BJ (cell line): Measurements from ENCODE around the gene ASCC3. TPM values are rescaled to one million over a fixed set of nuclear protein-coding genes. Genes with fewer than 3 reads are reported as not detected.

Source experiments
- CTCF ChIA-PET: fragments of 350-600 bp; formaldehyde crosslinking; extraction: SDS; loops from one replicate; lab custom pipeline; 2021; ENCODE audit warnings: antibody characterized with exemption, inconsistent platforms; lab: Yijun Ruan, JAX
- POLR2A ChIA-PET: fragments of 300-600 bp; sonication (Branson Sonifier 250); formaldehyde crosslinking; extraction: SDS; loops from one replicate; lab custom pipeline; 2021; ENCODE audit warnings: antibody characterized with exemption; lab: Charles Lee
- DNase-seq: peaks from one replicate; pipeline ENCODE4 v3.0.0-alpha.2; 2011; ENCODE audit warnings: low read depth
- H3K27me3 ChIP-seq: 2 replicates; pipeline ENCODE4 v1.6.0; 2011; ENCODE audit warnings: low read length; ENCODE audit not compliant: control insufficient read depth, insufficient read depth
- H3K36me3 ChIP-seq: 2 replicates; pipeline ENCODE4 v1.5.1; 2011; ENCODE audit warnings: low read length; ENCODE audit not compliant: control insufficient read depth, insufficient read depth
- H3K4me3 ChIP-seq: 2 replicates; pipeline ENCODE4 v1.5.1; 2011; ENCODE audit warnings: low read depth, mild to moderate bottlenecking, control low read depth, low read length
- polyA plus RNA-seq: library from polyadenylated mRNA; depleted of rRNA; stranded (reverse); fragments of >200 nt; gene quantifications from 2 replicates; pipeline ENCODE4 v1.2.3, GENCODE V29; 2011
- TF ChIP-seq, protein P1 (sequence below): IDR thresholded peaks from 2 replicates; pipeline ENCODE4 v1.5.1; 2011; ENCODE audit warnings: low read depth, mild to moderate bottlenecking, control low read depth, inconsistent platforms, low read length, moderate library complexity; ENCODE audit not compliant: insufficient read depth

The ASCC3 gene
- polyA plus RNA-seq, 1 experiment = 30.4 TPM

DNA sequence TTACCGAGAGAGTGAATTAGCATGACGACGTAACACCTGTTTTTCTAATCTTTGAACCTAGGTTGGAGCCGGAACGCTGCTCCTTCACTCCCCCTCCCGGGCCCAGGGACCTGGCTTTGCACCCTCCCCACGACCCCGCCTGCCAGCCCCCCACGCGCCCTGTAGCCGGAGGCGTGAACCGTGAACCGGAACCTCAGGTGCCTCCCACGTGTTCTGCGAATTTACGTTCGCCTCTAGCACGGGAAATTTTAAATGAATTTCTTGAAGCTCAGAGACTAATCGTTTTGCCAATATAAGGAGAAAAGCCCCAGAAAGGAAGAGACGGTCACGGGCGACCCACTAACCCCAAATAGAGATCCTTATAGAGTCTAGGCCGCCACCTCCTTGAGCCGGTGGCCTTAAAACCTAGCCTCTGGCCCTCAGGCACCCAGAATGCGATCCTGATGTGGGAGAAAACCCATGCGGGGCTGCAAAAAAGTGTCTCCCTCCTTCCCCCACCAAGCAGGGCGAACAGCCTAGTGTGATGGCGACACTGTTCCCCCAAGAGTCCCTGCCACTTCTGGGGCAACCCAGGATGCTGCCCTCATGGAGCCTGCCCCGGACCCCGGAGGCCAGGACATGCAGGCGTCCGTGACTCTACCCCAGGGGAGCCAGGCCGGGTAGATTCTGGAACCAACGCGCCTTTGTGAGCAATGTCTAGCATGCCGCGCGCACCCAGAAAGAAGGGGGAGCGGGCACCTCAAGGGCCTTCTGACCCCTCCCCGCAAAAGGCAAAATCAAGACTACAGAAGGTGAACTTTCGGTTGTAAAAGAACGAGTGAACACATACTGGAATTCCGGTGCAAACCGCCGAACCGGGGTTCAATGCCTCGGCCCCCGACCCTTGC is 413.8 kb downstream of the ASCC3 start:
- no peak for DNase-seq
- POLR2A ChIA-PET = no interaction called here
- no peaks in the 10 kb centered on the region for H3K27me3 ChIP-seq
- H3K36me3 ChIP-seq = peaks cover 4% of the 10 kb centered on the region; the same call in 1 of the 2 replicates
- H3K4me3 ChIP-seq = no peak overlapping the region
- TF ChIP-seq, protein P1, sequence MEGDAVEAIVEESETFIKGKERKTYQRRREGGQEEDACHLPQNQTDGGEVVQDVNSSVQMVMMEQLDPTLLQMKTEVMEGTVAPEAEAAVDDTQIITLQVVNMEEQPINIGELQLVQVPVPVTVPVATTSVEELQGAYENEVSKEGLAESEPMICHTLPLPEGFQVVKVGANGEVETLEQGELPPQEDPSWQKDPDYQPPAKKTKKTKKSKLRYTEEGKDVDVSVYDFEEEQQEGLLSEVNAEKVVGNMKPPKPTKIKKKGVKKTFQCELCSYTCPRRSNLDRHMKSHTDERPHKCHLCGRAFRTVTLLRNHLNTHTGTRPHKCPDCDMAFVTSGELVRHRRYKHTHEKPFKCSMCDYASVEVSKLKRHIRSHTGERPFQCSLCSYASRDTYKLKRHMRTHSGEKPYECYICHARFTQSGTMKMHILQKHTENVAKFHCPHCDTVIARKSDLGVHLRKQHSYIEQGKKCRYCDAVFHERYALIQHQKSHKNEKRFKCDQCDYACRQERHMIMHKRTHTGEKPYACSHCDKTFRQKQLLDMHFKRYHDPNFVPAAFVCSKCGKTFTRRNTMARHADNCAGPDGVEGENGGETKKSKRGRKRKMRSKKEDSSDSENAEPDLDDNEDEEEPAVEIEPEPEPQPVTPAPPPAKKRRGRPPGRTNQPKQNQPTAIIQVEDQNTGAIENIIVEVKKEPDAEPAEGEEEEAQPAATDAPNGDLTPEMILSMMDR = no peak
- CTCF ChIA-PET = interaction anchor here (1.0 to 11.7 kb wide), 5 partner anchors 10 to 352 kb away, joined by 3 to 161 read pairs (median 10); no protein-coding TSS in a partner anchor

DNA sequence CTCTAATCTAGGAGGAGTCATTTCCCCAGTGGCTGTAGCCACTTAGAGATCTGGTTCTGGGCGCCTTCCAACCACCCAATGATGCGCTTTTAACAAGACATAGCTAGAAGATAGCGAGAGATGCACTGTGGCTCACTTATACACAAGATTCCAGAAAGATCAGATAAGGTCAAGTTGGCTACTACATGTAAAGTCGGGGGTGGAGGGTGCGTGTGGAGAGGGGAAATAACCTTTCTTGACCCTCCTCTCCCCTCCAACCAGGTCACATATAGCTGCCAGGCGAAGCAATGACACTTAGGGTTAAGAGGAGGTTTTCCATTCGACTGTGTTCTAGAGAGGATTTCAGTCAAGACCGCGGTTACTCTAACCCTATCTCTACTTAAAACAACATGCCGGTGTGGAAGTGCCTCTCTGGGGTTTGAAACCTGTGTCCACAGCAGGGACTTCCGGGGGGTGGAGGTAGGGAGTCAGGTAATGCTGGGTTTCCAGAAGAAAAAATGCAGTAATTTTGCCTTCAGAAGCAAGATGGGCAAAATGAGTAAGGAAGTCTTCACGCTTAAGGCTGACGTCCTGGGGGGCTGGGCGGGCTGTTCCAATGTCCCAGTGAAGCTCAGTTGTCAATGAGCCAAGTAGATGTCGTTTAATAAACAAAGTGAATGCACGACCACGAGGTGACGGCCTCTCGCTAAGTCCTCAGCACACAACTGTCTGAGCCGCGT is 414.6 kb downstream of the ASCC3 start:
- H3K27me3 ChIP-seq = no peaks in the 10 kb centered on the region
- peaks cover 4% of the 10 kb centered on the region; the same call in 1 of the 2 replicates for H3K36me3 ChIP-seq
- TF ChIP-seq, protein P1 = no peak
- DNase-seq = no peak
- ChIA-PET POLR2A (interaction anchor here (1.0 kb wide), 1 partner anchor 9 kb away, joined by 5 read pairs; no protein-coding TSS in a partner anchor), CTCF (interaction anchor here (1.0 to 11.7 kb wide), 6 partner anchors 9 to 351 kb away, joined by 3 to 161 read pairs (median 13); no protein-coding TSS in a partner anchor)
- H3K4me3 ChIP-seq = peak overlapping the region; percentile 74

DNA sequence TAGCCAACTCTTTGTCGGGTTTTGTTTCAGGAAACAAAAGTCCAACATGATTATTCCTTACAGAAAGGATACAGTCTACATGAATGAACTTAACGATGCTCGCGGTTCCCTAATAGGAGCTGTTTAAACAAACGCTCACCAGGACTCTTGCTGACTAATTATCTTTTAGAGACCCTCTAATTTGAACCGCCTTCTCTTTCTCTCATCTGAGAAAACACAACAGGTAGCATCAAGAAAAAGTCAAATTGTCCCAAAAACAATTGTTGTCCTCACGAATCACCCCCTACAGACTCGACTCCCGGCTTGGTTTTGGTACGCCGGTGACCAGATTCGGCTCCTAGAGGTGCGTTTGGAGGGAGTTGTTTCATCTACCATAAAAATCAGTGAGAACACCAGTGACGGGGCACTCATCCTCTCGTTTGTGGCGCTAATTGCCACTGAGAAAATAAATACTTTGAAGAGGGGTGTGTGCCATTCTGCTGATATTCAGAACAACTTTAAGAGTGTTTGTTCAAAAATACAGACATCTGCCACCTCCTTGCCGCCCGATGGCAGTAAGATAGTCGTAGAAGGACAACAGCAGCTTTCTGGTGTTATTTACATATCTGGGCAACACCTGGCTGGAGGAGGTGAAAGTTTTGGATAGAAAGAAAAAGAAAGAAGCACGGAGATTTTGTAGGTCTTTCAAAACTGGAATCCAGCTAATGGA is 415.3 kb downstream of the ASCC3 start:
- CTCF ChIA-PET = interaction anchor here (1.0 to 11.7 kb wide), 7 partner anchors 8 to 350 kb away, joined by 3 to 161 read pairs (median 10); no protein-coding TSS in a partner anchor
- H3K27me3 ChIP-seq = no peaks in the 10 kb centered on the region
- no peak for DNase-seq
- TF ChIP-seq, protein P1 = no peak
- H3K4me3 ChIP-seq = peak overlapping the region; percentile 74
- peaks cover 4% of the 10 kb centered on the region; the same call in 1 of the 2 replicates for H3K36me3 ChIP-seq
- POLR2A ChIA-PET = interaction anchor here (1.0 to 1.6 kb wide), 2 partner anchors 9 to 12 kb away, joined by 5 to 8 read pairs; no protein-coding TSS in a partner anchor

DNA sequence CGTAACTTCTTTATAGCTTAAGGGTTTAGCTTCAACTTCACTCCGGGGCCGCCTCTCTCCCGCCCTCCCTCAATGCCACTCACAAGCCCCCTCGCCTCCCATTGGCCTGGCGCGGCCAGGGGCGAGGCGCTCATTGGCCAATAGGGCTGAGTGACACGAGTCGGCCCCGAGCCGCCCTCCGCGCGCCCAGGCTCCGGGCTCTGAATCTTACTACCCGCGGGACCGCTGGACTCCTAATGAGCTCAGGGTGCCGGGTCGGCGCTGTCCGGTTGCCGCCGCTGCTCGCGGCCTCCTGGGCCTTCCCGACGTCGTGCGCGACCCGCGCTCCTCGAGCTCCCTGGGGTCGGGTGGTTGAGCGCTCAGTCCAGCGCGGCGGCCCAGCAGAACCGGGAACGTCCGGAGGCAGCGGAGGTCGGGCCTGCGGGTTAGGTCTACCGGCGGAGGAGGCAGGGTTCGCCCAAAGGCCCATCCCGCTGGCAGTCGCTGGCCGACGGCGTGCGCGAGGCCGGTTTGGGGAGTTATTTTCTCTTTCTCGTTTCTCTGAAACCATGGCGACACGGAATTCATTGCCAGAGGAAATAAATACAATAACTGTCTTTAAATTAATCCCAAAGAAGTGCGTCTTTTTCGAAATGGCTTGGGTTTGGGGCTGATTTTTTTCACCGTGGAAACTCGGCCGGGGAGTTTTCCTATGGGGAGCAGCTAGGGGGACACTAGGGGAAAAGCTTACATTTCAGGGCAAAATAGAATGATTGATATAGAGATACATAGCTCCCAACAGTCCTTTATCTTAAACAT is 416.0 kb downstream of the ASCC3 start, which contains the start of gene SIM1:
Gene SIM1 (minus strand): TSS at position 19 of the 798 bp plus-strand sequence. CDS start 1,453 bp downstream, outside the sequence.
- TF ChIP-seq, protein P1 = no peak
- peak; percentile 82 for DNase-seq

More for the DNA sequence above, 416.0 kb downstream of the ASCC3 start, which contains the start of gene SIM1:
- H3K4me3 ChIP-seq = peak within 1 kb of the TSS; percentile 74
- CTCF ChIA-PET = interaction anchor here (0.6 to 11.7 kb wide), 13 partner anchors 17 to 405 kb away, joined by 3 to 161 read pairs (median 4); no protein-coding TSS in a partner anchor
- peaks cover 4% of the 10 kb centered on the region; the same call in 1 of the 2 replicates for H3K36me3 ChIP-seq
- no peaks in the 10 kb centered on the region for H3K27me3 ChIP-seq
- POLR2A ChIA-PET = interaction anchor here (0.8 to 1.6 kb wide), 5 partner anchors 9 to 369 kb away, joined by 3 to 9 read pairs (median 8); no protein-coding TSS in a partner anchor
